ENCODE measurements around the gene PATL2.

GRCh38 chr15:44694416-44694815 is 16.7 kb downstream of the PATL2 start:
- TF ChIP-seq CTCF (IDR thresholded peaks at IDR 0.05): no peak
- no peak for TF ChIP-seq POLR2AphosphoS5 (IDR thresholded peaks at IDR 0.05)
- no peak for TF ChIP-seq EP300 (IDR thresholded peaks at IDR 0.05; ENCODE audit: low read depth)
- TF ChIP-seq POLR2A (IDR thresholded peaks at IDR 0.05): no peak
